CD1c-positive myeloid dendritic cell (primary cell): Measurements from ENCODE around the gene XAGE1B.
"Not testable (repeated sequence)": the region's sequence is repeated elsewhere in the genome, so short reads cannot be mapped to it uniquely, and the experiment has no call there.

Experiments
- DNase-seq: peaks from one replicate; pipeline ENCODE4 v3.0.0-alpha.2; 2016; ENCODE audit errors: extremely low spot score

The XAGE1B gene

GRCh38 chrX:52516987-52517325, at the start of gene XAGE1B:
TSS of gene XAGE1B (minus strand) at chrX:52517063. CDS start at chrX:52515527, 1,536 bp downstream.
- not testable (repeated sequence) for DNase-seq

GRCh38 chrX:52563105-52563504, 46.2 kb upstream of the XAGE1B start:
- DNase-seq = no peak

GRCh38 chrX:52558140-52558539, 41.3 kb upstream of the XAGE1B start:
- no peak for DNase-seq

- no peak for DNase-seq
These were observed 39.9 kb upstream of the XAGE1B start for GRCh38 chrX:52556741-52557140.

- DNase-seq = no peak
These were observed 37.3 kb upstream of the XAGE1B start for GRCh38 chrX:52553995-52554642.

GRCh38 chrX:52548769-52549168, 31.9 kb upstream of the XAGE1B start:
- not testable (repeated sequence) for DNase-seq

GRCh38 chrX:52544147-52544840, 27.4 kb upstream of the XAGE1B start:
- no peak for DNase-seq

GRCh38 chrX:52542311-52542710, 25.4 kb upstream of the XAGE1B start:
- DNase-seq = no peak

- DNase-seq = not testable (repeated sequence)
These were observed 24.2 kb upstream of the XAGE1B start for GRCh38 chrX:52541051-52541450.

GRCh38 chrX:52516110-52516986, 515 bp downstream of the XAGE1B start:
- not testable (repeated sequence) for DNase-seq

- DNase-seq = not testable (repeated sequence)
These were observed 5.7 kb downstream of the XAGE1B start for GRCh38 chrX:52511126-52511525.

- DNase-seq = no peak
These were observed 6.9 kb downstream of the XAGE1B start for GRCh38 chrX:52509916-52510315.

GRCh38 chrX:52507331-52507730, 9.5 kb downstream of the XAGE1B start:
- DNase-seq = no peak

- DNase-seq = no peak
These were observed 12.3 kb downstream of the XAGE1B start for GRCh38 chrX:52504551-52504950.

- DNase-seq = not testable (repeated sequence)
These were observed 15.5 kb downstream of the XAGE1B start for GRCh38 chrX:52501362-52501761.

GRCh38 chrX:52496419-52496772, 20.5 kb downstream of the XAGE1B start:
- not testable (repeated sequence) for DNase-seq

GRCh38 chrX:52495545-52496418, 21.1 kb downstream of the XAGE1B start, which contains the start of gene XAGE1A:
TSS of gene XAGE1A (plus strand) at chrX:52495808. CDS start at chrX:52497362, 1,554 bp downstream.
- not testable (repeated sequence) for DNase-seq

GRCh38 chrX:52471301-52471700, 45.6 kb downstream of the XAGE1B start:
- DNase-seq = not testable (repeated sequence)
